GM18508 (cell line): ENCODE results near the gene TAF1D.
A peak's percentile ranks its signal among the peaks of the same experiment; 100 is the strongest.
"Not testable (repeated sequence)": the region's sequence is repeated elsewhere in the genome, so short reads cannot be mapped to it uniquely, and the experiment has no call there.

Experiments
- ATAC-seq: cut with Tn5 transposase; IDR thresholded peaks from one replicate; pipeline ENCODE4 v1.9.1; 2021; ENCODE audit warnings: moderate number of reproducible peaks; ENCODE audit not compliant: insufficient read depth, unreplicated experiment

TAF1D gene

DNA sequence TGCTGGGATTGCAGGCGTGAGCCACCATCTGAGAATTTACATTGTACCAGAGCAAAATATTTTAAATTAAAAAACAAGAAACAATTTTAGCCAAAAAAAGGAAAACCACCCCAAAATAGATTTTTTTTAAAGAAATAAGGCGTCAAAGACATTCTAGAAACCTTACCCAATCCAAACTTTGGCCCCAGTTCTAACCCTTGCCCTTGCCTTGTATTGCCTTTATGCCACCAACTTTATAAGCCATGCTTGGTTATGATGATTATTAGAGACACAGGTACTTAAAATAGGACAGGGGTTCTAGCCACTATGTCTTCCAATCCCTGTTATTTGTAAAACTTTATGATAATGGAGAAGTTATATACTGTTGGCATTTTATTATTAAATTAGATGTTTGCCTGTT, 11.9 kb upstream of the TAF1D start:
- ATAC-seq, result no peak

DNA sequence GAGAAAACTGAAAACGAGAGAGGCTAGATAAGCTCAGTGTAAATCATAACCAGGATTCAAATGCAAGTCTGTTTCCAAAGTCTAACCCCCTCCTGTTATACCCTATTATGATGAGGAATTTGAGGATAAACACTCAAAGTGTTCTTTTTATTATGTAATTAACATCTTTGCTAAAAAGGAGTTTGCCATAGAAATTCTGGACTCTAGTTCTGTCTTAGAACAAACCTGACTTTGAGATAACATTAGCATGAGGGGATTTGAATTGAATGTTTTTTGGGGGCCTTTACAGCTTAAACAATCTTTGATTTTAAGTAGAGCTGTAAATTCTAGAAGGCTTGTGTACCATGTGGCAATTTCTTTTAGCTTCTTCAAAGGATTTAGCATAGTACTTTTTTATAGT, 9.7 kb upstream of the TAF1D start:
- ATAC-seq, result no peak

DNA sequence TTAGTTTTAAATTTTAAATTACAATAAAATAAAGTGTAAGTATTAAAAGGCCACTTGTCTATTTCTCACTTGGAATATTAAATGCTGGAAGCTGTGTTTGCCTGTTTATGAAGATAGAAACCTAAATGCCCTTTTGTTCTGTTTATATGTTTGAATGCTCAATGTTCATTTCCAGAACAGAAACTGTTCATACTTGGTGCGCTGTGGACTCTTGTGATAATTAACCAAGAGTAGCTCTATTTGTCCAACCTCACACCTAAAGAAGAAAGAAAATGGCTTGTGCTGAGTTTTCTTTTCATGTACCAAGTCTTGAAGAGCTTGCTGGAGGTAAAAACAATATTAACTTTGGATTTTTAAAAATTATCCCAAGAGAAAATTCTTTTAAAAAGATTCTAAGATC, 5.8 kb upstream of the TAF1D start:
- ATAC-seq, result peak; percentile 90

DNA sequence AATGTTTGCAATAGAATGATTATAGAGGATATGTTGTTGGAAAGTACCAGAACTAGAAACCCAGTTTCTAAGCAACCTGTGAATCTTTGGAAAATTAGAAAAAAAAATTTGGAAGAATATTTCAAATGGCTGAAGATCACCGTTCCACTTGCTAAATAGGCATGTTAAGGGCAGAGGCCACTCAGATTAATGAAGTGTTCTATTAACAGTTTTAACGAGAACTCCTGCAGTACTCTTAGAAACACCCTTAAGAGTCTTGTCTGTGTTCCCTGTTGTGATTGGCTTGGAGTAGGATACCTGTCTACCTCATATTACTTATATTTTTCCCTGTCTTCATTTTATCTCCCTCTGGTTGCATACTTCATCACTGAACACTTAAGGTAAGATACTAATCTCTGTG, 4.8 kb upstream of the TAF1D start:
- no peak for ATAC-seq

DNA sequence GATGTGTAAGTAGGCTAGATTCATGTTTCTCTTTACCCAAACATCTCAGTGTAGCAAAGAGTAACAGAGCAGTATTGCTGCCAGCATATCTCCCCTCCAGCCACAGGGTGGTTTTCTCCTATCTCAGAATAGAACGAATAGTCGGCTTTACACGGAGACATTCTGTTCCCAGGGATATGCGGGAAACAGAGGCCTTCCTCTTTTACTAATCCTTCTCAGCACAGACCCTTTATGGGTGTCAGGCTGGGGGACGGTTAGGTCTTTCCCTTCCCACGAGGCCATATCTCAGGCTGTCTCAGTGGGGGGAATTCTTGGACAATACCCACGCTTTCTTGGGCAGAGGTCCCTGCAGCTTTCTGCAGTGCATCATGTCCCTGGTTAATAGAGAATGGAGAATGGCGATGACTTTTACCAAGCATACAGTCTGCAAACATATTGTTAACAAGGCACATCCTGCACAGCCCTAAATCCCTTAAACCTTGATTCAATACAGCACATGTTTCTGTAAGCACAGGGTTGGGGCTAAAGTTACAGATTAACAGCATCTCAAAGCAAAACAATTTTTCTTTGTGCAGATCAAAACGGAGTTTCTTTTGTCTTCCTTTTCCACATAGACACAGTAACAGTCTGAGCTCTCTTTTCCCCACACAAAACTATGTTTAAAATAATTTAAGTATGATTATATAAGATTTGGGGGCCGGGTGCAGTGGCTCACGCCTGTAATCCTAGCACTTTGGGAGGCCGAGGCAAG, 3.9 kb upstream of the TAF1D start:
- not testable (repeated sequence) for ATAC-seq

DNA sequence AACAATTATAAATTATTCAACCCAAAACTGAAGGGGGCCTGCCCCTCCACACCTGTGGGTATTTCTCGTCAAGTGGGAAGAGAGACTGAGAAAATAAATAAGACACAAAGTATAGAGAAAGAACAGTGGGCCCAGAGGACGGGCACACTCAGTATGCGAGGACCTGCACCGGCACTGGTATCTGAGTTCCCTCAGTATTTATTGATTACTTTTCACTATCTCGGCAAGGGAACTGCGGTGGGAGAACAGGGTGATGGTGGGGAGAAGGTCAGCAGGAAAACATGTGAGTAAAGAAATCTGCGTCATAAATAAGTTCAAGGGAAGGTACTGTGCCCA, 3.3 kb upstream of the TAF1D start:
- ATAC-seq, result no peak

DNA sequence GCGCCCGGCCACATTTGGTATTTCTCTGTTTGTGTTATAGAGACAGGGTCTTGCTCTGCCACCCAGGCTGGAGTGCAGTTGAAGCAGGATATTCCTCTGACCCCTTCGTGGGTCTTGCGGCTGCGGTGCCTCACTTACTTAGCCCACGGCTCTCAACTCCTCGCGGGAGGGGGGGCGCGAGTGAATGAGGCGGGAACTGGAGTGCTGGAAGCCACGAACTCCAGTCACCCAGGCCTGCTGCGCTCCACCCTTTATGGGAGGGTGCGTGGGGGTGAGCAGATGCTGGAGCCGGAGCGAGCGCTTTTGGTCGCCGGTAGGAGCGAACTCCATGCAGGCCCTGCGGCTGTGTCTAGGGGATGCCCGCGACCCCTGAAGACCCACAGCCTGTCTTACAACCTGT, 2.0 kb upstream of the TAF1D start:
- no peak for ATAC-seq

DNA sequence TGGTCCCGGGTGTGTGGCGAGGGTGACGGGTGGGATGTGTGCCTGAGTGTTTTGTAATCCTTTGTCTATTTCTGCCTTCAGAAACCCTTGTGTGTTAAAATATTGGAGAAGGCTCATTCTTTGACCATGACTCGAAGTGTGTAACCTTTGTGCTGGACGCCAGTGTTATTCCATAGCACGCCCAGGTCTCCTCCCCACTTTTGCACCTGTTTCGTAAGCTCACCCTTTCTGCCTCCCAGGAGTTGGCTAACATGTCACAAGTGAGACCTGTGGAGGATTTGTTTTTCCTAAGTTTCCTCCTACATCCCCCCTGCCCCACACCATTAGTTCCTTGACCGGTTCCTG, 559 bp upstream of the TAF1D start:
- no peak for ATAC-seq

DNA sequence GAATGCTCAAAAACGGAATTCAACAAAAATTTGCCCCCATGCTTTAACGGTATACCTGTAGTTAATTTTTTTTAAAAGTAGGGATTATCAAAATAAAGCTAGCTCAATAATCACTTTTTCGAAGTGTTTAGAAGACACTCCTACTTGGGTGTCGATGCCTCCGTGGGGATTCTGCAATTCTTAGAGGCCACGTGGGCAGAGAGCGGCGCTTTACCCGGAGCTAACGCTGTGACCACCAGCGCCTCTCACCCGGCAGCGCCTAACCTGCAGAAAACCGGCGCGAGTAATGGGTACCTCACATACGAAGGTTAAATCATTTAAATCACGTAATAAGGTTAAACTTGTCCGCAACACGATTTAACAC, 583 bp downstream of the TAF1D start:
- ATAC-seq, result peak; percentile 14

DNA sequence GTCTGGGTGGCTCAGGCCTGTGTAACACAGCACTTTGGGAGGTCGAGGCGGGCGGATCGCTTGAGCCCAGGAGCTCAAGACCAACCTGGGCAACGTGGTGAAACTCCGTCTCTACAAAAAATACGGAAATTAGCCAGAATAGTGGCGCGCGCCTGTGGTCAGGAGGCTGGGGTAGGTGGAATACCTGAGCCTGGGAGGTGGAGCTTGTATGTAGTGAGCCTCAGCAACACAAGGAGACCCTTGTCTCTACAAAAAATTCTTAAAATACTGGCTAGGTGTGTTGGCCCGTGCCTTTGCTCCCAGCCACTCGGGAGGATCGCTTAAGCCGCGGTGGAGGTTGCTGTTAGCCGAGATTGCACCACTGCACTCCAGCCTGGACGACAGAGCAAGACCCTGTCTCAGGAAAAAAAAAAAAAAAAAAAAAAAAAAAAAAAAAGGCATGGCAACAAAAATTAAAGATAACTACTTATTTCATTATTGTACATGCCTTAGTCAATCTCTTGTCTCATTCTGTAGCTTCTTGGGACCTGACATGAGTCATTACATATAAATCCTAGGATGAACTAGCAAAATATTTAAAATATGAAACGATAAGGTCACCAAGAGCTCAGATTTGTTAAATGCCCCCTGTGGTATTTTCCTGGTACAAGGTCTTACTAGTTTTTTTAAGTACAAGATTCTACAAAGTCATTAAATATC, 1.1 kb downstream of the TAF1D start:
- no peak for ATAC-seq

DNA sequence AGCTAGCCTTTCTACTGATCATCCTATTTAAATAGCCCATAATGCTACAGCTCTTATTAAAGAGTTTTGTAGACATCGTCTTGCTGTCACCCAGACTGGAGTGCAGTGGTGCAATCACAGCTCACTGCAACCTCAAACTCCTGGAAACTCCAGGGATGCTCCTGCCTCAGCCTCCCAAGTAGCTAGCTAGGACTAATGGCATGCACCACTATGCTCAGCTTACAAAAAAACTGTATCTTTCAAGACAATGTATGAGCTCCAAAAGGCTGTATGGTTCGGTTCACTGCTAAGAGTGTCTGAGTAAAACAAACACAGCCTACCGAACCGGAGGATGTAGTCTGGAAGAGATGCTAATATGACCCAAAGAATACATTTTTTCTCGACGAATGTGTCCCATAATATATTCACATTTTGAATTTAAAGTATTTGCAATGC, 2.6 kb downstream of the TAF1D start:
- ATAC-seq, result no peak

DNA sequence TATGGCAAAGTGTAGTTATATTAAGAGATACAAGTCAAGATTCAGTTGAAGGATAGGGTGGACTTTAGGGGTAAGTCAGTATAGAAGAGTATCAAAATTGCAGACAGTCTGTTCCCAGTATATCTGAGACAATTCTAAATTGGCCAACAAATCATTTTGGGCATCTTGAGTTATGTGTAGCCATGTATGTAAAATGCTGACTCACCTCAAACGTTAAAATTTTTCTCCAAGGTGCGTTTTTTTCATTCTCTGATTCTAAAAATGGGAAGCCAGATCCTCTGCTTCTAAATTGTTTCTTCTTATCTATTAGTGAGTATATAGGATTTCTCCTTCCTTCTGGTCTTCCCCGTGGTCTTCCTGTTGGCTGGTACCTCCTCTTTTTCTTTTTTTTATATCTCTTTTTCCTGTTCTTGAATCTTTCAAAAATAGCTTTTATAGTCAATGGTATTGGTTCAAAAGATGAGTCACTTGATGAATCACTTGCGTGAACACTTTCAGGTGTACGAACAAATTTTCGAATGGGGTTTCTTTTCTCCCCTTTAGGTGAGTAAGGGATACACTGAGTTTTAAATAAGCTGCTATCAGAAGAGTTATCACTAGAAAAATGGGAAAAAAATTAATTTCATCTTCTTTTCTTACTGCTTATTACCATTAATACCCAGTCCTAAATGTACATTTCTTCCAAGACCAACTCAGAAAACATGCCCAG, 3.2 kb downstream of the TAF1D start:
- no peak for ATAC-seq

DNA sequence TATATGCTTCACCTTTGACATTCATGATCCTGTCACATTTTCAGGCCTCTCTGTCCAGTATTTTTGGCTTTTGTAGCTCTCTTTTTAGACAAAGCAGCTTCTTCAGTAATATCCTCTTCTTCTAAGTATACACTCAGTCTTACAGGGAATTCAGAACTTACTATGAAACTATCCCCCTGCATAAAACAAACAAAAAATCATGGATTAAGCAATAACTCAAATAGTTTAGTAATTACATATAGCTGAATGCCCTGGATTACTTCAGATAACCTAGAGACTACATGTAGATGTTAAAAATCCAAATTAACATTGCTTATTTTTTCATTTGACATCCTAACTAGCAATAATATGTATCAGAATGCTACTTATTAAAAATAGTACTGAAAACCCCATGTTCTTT, 5.2 kb downstream of the TAF1D start:
- ATAC-seq, result no peak

DNA sequence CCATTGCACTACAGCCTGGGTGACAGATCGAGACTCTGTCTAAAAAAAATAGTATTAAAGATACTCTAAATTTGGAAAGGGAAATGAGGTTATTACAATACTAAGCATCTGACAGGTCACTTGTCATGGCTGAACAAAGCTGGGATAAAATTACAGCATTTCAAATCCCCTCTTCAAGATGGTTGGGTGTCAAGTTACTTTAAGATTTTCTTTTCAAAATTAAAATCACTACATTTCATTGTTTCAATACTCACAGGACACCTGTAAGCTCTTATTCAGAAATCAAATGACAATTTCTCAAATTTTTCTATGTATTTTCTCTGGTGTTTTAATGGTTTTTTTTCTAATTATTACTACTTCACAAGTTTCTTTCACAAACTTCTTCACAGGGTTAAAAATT, 5.7 kb downstream of the TAF1D start:
- ATAC-seq, result no peak

DNA sequence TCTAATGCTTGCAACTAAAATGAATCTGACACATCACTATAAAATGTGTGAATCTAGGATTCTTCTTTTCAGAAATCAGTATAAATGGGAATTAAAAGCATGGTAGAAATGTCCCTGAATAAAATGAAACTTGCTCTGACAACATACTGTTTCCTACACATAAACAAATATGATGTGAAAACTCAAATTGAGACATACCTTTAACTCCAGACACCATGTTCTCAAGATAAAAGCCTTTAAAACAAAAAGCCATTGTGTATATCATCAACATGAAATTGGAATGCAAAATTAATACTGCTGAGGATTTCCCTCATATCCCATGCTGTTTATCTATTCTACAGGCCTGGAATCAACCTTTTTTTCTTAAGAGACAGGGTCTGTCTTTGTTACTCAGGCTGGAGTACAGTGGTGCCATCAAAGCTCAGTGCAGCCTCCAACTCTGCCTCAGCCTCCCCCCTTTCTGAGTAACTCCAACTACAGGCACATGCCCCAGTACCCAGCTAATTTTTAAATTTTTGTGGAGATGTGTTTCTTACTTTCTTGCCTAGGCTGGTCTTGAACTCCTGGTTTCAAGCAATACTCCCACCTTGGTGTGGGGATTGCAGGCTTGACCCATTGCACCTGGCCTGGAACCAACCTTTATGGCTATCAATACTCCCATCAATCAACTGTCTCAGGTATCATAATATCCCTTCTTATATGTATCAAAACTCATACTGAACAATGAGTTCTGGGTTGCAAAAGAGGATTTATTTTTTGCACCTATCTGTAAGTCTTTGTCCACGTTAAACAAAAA, 6.7 kb downstream of the TAF1D start:
- ATAC-seq, result no peak

DNA sequence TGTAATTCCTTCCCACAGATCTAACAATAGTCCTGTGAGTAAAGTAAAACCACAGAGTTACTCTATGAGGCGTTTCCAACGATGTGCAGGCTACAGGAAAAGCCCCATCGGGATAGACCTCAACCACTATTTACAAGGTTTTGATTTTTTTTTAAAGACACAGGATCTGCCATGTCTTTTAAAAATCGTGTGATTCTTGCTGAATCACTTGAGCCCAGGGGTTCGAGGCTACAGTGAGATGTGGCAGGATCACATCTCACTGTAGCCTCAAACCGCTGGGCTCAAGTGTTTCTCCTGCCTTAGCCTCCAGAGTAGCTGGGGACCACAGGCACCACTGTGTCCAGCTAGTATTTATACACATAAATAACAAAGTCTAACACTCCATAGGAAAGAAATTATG, 7.8 kb downstream of the TAF1D start:
- ATAC-seq, result no peak

DNA sequence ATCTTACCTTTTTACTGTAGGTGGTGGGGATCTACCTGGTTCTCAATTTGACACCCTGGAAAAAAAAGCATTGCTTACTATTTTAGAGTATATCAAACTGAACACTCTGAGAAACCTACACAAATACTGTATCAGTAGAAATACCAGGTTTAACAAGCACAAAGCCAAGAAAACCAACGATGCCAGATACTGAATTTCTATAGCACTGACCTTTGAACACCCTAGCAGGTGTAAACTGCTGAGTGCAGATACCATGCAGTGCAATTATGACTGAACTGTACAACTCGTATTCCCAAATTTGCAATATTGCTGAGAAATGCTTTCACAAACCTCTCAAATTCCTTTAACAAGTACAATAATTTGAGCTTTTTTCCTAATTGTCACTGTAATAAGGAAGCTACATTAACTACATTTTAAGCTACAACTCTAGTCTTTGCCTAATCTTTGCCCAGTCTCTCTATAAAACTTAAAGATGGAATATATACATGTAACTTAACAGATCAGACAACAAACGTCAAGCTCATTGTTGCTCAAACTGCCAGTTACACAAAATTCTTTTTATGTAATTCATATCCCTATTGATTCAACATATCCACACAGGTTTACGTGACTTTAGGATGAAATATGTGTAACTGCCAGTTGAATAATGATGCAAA, 8.9 kb downstream of the TAF1D start:
- no peak for ATAC-seq

DNA sequence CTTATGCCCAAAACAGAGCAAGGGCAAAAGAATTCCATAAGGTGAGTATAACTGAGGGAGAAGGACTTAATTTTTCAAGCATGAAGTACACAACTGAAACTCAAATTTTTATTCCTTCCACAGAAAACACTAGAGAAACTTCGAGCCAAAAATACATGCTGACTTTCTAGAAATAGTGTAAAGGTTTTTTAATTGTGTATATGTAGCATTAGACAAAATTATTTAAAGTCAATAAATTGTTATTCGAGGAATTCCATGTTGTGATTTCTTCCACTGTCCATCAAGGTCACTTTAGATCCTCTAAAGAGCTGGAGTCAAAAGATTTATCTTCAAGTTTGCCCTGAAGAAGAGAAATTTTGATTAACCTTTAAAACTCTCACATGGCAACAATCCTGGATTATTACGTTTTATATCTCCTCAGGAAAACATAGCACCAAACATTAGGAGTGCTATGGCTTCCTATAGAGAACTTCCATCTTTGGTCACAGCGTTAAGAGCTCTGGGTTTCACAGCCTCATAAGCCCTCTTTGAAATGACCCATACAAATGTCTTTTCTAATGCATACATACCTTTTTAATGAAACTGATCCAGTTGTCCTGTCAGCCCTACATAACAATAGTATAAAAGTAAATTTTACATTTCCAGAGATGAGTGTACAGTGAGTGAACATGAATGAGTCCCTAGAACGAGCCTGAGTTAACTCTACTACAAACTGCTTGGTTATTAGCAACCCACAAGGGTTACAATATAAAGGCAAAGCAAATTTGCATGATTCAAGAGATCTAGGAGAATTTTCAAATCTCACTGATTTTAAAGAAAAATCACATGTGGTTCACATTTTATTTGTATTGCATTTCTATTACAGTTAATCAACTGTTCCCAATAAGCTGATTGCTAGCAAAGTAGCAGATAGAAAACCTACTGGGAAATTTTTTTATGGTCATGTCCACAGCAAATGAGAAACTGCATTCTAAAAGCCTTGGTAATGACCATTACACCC, 10.9 kb downstream of the TAF1D start:
- ATAC-seq, result no peak

DNA sequence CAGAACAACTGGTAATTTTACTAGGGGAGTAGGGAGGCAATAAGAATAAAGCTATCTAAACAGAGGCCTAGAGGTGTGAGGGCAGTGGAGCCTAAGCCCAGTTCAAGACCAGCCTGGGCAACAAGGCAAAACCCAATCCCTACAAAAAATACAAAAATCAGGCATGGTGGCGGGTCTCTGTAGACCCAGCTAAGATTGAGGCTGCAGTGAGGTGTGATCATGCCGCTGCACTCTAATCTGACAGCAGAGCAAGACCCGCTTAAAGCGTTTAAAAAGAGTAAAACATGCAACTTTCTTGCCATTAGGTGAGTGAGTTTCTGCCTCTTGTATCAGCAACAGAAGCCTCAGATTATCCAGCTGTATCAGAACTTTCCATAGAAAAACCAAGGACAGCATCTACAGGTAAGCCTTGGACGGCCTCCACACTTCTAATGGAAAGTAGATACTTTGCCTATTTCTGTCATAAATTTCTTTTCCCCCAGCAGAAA, 12.1 kb downstream of the TAF1D start:
- no peak for ATAC-seq
